Fibroblast of mammary gland (primary cell): Measurements from ENCODE around the gene UBAC1.
"Not testable (repeated sequence)": the region's sequence is repeated elsewhere in the genome, so short reads cannot be mapped to it uniquely, and the experiment has no call there.

ENCODE experiments used
- DNase-seq: peaks from one replicate; pipeline ENCODE4 v3.0.0-alpha.2; 2010; ENCODE audit warnings: low read depth
- H3K4me3 ChIP-seq: 2 replicates; pipeline ENCODE4 v1.5.1; 2011; ENCODE audit warnings: low read depth, mild to moderate bottlenecking, low read length, moderate library complexity; ENCODE audit not compliant: control insufficient read depth
- TF ChIP-seq, protein P1 (sequence below): conservative IDR thresholded peaks from 2 replicates; pipeline ENCODE4 v1.5.1; 2011; ENCODE audit warnings: low read depth, low read length, inconsistent platforms; ENCODE audit not compliant: control insufficient read depth, insufficient read depth

Gene UBAC1

DNA sequence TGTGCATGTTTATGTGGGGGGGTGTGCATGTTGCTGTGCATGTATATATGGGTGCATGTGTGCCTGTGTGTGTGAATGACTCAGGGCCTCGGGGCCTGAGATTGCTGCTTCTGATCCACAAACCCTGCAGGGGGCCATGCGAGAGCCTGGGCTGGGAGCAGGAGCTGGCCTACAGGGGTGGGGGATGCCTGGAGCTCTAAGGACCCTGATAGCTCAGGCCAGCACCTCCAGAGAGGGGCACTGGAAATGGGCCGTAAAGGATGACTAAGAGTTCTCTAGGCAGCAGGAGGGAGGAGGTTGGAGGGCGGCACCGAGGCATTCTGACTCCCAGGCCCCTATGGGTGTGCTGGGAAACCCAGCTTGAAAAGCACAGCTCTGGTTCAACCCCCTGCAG is 6.9 kb upstream of the UBAC1 start:
- TF ChIP-seq, protein P1, sequence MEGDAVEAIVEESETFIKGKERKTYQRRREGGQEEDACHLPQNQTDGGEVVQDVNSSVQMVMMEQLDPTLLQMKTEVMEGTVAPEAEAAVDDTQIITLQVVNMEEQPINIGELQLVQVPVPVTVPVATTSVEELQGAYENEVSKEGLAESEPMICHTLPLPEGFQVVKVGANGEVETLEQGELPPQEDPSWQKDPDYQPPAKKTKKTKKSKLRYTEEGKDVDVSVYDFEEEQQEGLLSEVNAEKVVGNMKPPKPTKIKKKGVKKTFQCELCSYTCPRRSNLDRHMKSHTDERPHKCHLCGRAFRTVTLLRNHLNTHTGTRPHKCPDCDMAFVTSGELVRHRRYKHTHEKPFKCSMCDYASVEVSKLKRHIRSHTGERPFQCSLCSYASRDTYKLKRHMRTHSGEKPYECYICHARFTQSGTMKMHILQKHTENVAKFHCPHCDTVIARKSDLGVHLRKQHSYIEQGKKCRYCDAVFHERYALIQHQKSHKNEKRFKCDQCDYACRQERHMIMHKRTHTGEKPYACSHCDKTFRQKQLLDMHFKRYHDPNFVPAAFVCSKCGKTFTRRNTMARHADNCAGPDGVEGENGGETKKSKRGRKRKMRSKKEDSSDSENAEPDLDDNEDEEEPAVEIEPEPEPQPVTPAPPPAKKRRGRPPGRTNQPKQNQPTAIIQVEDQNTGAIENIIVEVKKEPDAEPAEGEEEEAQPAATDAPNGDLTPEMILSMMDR = no peak
- DNase-seq = no peak
- H3K4me3 ChIP-seq = no peak overlapping the region

DNA sequence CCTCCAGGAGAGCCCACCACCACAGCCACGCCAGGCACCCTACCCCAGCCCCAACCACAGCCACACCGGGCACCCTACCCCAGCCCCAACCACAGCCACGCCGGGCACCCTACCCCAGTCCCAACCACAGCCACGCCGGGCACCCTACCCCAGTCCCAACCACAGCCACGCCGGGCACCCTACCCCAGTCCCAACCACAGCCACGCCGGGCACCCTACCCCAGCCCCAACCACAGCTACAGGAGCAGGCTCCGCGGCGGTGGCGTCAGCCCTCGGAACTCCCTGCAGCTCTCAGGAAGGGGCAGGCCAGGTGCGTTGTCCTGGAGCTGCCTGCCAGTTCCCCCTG is 5.7 kb upstream of the UBAC1 start:
- H3K4me3 ChIP-seq, DNase-seq: not testable (repeated sequence)

DNA sequence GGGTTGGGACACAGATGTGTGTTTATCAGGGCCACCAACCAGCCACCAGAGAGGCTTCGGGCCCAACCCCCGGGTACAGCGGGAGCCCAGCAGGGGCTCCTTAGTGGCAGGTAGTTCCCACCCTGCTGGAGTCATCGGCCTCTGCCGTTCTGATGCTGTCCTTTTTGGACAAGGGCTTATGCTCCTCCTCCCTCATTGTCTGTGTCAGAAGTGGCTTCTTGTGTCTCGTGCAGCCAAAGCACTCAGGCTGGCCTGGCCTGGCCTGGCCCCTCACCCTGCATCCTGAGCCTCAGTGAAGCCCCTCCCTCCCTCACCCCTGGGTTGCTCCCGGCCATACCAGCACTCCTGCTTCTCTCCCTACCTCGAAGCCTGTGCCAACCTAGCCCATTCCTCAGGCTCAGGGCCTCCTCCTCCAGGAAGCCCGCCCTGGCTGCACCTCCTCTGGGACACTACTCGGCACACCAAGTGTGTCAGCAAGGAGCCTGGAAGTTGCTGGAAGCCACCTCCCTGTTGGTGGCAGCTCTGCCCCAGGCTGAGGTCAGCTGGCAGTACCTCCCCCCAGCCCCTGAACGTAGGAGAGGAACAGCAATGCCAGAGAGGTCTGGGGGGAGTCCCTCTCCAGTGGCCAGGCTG is 4.1 kb upstream of the UBAC1 start:
- TF ChIP-seq, protein P1 = no peak
- no peak for DNase-seq
- no peak overlapping the region for H3K4me3 ChIP-seq

DNA sequence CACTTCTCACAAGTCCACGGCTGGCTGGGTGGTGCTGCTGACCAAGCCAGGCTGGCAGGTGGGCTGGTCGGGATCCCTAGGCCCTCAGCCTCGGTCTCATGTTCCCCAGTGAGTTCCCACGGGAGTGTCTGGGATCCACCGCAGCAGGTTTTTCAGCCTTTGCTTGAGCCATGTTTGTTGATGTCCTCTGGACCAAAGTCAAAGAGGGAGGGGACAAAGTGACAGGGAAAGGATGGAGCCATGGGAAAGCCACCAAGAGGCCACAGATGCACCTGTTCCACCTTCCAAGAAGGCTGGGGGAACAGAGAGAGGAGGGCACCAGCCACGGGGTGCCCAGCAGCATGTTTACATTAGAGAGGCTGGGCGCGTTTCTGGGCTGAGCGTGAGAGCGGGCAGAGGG is 2.8 kb upstream of the UBAC1 start:
- no peak overlapping the region for H3K4me3 ChIP-seq
- no peak for DNase-seq
- TF ChIP-seq, protein P1 = no peak

DNA sequence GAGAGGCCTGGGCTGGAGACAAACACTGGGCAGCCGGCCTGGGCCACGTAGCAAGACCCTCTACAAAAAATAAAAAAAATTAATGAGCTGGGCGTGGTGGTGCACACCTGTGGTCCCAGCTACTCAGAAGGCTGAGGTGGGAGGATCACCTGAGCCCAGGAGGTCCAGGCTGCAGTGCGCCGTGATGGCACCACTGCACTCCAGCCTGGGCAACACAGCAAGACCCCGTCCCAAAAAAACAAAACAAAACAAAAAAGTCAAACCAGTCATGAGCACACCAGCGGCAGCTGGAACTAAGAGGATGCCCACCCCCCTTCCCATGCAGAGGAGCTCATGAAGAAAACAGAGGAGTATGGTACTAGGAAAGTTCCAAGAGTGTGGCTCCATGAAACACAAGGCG is 2.2 kb upstream of the UBAC1 start:
- H3K4me3 ChIP-seq = no peak overlapping the region
- TF ChIP-seq, protein P1 = no peak
- no peak for DNase-seq

DNA sequence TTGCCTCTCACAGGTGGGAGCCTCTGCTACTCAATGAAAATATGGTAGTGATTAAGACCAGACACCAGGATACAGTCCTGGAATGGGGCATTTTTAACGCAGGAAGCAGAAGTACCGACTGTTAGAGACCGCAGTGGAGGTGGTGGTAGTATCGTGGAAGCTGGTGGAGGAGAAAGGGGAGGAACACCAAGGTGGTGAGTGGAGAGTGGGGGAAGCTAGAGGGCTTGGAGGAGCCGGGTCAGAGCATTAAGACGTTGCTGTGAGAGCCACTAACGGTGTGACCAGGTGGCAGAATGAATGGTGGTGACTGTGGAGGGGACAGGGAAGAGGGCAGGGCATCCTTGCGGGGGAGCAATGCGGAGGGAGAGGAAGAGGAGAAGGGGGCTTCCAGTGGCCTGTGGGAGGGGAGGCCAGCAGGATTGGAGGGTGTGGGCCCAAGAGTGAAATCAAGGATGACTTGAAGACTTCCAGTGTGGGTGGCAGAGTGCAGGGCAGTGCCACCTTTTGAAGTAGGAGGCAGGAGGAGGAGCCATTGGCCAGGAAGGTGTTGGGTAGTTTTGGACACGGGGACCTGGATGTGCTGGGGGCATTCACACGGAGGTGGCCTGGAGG is 1.6 kb upstream of the UBAC1 start:
- H3K4me3 ChIP-seq = no peak overlapping the region
- TF ChIP-seq, protein P1 = no peak
- no peak for DNase-seq

DNA sequence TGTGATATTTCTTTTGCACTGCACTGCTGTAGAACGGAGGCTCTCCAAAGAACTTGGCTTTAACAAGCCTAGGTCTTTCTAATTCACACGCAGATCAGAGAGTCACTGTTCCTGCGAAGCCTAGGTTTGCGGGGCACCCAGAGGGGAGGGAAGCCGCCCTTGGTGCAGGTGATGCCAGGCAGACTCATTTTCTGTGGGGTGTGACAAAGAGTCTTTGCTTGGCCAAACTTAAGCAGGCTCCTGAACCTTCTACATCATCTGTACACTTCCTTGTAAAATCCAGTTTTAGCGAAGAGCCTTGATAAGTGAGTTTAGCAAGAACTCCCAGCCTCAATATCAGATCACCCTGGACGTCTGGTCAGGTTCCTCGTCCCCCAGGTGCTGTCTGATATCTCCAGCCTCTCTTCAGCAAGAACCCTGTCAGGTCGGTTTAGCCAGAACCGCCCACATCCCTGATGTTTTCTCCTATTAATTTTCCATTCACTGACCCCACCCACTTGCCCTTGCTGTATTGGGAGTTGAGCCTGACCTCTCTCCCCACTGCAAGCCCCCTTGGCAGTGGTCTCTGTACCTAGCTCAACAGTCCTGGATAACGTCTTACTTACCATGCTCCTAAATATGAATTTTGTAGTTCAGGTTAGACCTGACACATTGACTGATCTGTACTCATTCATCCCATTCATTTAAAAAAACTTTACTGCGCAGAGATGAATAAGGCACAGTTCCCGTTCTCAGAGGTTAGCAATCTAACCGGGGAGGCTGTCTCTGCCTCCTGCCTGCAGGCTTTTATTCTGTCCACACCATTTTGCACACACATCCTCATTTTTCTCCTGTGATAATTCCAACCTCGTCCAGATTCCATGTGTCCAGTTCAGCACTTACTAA is 880 bp upstream of the UBAC1 start:
- DNase-seq = no peak
- TF ChIP-seq, protein P1 = no peak
- H3K4me3 ChIP-seq = no peak overlapping the region
